ENCODE measurements around the gene FNDC4.

The FNDC4 gene

GRCh38 chr2:27507293-27507692, 12.3 kb upstream of the FNDC4 start:
- Histone ChIP-seq H3K27ac (replicated peaks; ENCODE audit: low read length) (no peak overlapping the region), H3K4me1 (ENCODE audit: control insufficient read depth in 2 of 2, insufficient read depth in 1 of 2, low read depth in 1 of 2, low read length in 2 of 2) (no peaks in the 10 kb centered on the region), H3K4me2 (ENCODE audit: insufficient read depth, low read length, poor library complexity, severe bottlenecking) (no peak overlapping the region), H3K4ac (ENCODE audit: low read length) (no peak overlapping the region), H2BK120ac (ENCODE audit: low read depth, low read length) (no peak overlapping the region), H2BK5ac (ENCODE audit: low read length) (no peak overlapping the region), H3K27me3 (ENCODE audit: control insufficient read depth in 3 of 3, insufficient read depth in 3 of 3, low read depth in 1 of 3, low read length in 3 of 3) (peaks cover 0 to 32% (median 0%) of the 10 kb centered on the region in 3 experiments), H4K91ac (ENCODE audit: low read depth, low read length, poor library complexity) (no peak overlapping the region), H2BK15ac (ENCODE audit: low read length) (no peak overlapping the region), H3K23ac (ENCODE audit: low read depth, low read length, poor library complexity) (no peak overlapping the region), H3K9me3 (replicated peaks in 1 of 2; ENCODE audit: control insufficient read depth in 2 of 2, insufficient read depth in 1 of 2, low read depth in 1 of 2, low read length in 2 of 2) (peaks cover 0 to 2% of the 10 kb centered on the region in 2 donors), H2AK5ac (ENCODE audit: low read depth, low read length) (no peak overlapping the region), H3K4me3 (ENCODE audit: low read length in 2 of 2) (no peak overlapping the region), H2AFZ (ENCODE audit: low read length) (peak overlapping the region; percentile 40), H3K9ac (ENCODE audit: low read depth, low read length, poor library complexity) (no peak overlapping the region), H2BK12ac (ENCODE audit: low read length) (no peak overlapping the region), H3K18ac (ENCODE audit: low read length) (no peak overlapping the region), H3K14ac (ENCODE audit: low read length) (no peak overlapping the region), H4K8ac (ENCODE audit: low read depth, low read length) (no peak overlapping the region), H3K79me1 (ENCODE audit: low read depth, low read length) (no peaks in the 10 kb centered on the region), H3K36me3 (replicated peaks in 1 of 2; ENCODE audit: control insufficient read depth in 2 of 2, insufficient read depth in 2 of 2, low read length in 2 of 2) (no peaks in the 10 kb centered on the region)
- WGBS, 2 donors (ENCODE audit: extremely low coverage in 2 of 2, insufficient read length in 2 of 2, insufficient replicate concordance in 1 of 2) = no CpG with 5 or more reads among the region's 4 CpGs
- no peak for DNase-seq (ENCODE audit: low spot score)

DNA sequence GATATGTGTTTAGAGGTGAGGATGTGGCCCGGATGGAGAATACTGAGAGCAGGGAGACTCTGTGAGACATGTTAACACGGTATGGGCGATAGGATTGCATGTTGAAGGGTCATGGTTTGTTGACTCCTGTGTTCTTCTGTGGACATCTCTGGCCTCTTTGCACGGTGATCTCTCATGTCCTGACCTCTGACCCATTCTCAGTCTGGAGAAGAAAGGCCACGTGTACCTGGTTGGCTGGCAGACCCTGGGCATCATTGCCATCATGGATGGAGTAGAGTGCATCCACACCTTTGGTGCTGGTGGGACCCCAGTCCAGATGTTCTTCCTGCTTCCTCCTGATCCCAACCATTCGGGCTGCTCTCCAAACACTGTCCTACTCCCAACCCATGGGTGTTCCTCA, 11.6 kb upstream of the FNDC4 start:
- H3K79me1 ChIP-seq (ENCODE audit: low read depth, low read length) = no peaks in the 10 kb centered on the region
- no peak overlapping the region for H3K4ac ChIP-seq (ENCODE audit: low read length)

GRCh38 chr2:27502142-27502541, 7.1 kb upstream of the FNDC4 start:
- H3K9me3 ChIP-seq (replicated peaks in 1 of 2; ENCODE audit: control insufficient read depth in 2 of 2, insufficient read depth in 1 of 2, low read depth in 1 of 2, low read length in 2 of 2) = peaks cover 0 to 2% of the 10 kb centered on the region in 2 donors
- H4K8ac ChIP-seq (ENCODE audit: low read depth, low read length) = no peak overlapping the region
- H3K14ac ChIP-seq (ENCODE audit: low read length) = no peak overlapping the region
- H3K79me1 ChIP-seq (ENCODE audit: low read depth, low read length) = no peaks in the 10 kb centered on the region
- no peak for DNase-seq (ENCODE audit: low spot score)
- H2AFZ ChIP-seq (ENCODE audit: low read length) = no peak overlapping the region
- H3K9ac ChIP-seq (ENCODE audit: low read depth, low read length, poor library complexity) = no peak overlapping the region
- H3K4me1 ChIP-seq (ENCODE audit: control insufficient read depth in 2 of 2, insufficient read depth in 1 of 2, low read depth in 1 of 2, low read length in 2 of 2) = no peaks in the 10 kb centered on the region
- no peak overlapping the region for H3K23ac ChIP-seq (ENCODE audit: low read depth, low read length, poor library complexity)
- H3K36me3 ChIP-seq (replicated peaks in 1 of 2; ENCODE audit: control insufficient read depth in 2 of 2, insufficient read depth in 2 of 2, low read length in 2 of 2) = no peaks in the 10 kb centered on the region
- no peak overlapping the region for H3K4me2 ChIP-seq (ENCODE audit: insufficient read depth, low read length, poor library complexity, severe bottlenecking)
- no peak overlapping the region for H2BK5ac ChIP-seq (ENCODE audit: low read length)
- no CpG with 5 or more reads among the region's 4 CpGs for WGBS, 2 donors (ENCODE audit: extremely low coverage in 2 of 2, insufficient read length in 2 of 2, insufficient replicate concordance in 1 of 2)
- no peak overlapping the region for H4K91ac ChIP-seq (ENCODE audit: low read depth, low read length, poor library complexity)
- no peak overlapping the region for H2AK5ac ChIP-seq (ENCODE audit: low read depth, low read length)
- no peak overlapping the region for H2BK12ac ChIP-seq (ENCODE audit: low read length)
- no peak overlapping the region for H2BK15ac ChIP-seq (ENCODE audit: low read length)
- peaks cover 0 to 60% (median 0%) of the 10 kb centered on the region in 3 experiments for H3K27me3 ChIP-seq (ENCODE audit: control insufficient read depth in 3 of 3, insufficient read depth in 3 of 3, low read depth in 1 of 3, low read length in 3 of 3)
- H2BK120ac ChIP-seq (ENCODE audit: low read depth, low read length) = no peak overlapping the region
- no peak overlapping the region for H3K27ac ChIP-seq (replicated peaks; ENCODE audit: low read length)
- H3K18ac ChIP-seq (ENCODE audit: low read length) = no peak overlapping the region
- no peak overlapping the region for H3K4ac ChIP-seq (ENCODE audit: low read length)
- no peak overlapping the region for H3K4me3 ChIP-seq (ENCODE audit: low read length in 2 of 2)

More for the DNA sequence above, 11.6 kb upstream of the FNDC4 start:
- H3K36me3 ChIP-seq (replicated peaks in 1 of 2; ENCODE audit: control insufficient read depth in 2 of 2, insufficient read depth in 2 of 2, low read length in 2 of 2) = no peaks in the 10 kb centered on the region
- H2AFZ ChIP-seq (ENCODE audit: low read length) = no peak overlapping the region
- no peak overlapping the region for H2BK12ac ChIP-seq (ENCODE audit: low read length)
- DNase-seq (ENCODE audit: low spot score) = no peak
- H3K27ac ChIP-seq (replicated peaks; ENCODE audit: low read length) = no peak overlapping the region
- H3K27me3 ChIP-seq (ENCODE audit: control insufficient read depth in 3 of 3, insufficient read depth in 3 of 3, low read depth in 1 of 3, low read length in 3 of 3) = peaks cover 0 to 39% (median 0%) of the 10 kb centered on the region in 3 experiments
- H3K18ac ChIP-seq (ENCODE audit: low read length) = no peak overlapping the region
- H2BK5ac ChIP-seq (ENCODE audit: low read length) = no peak overlapping the region
- no peak overlapping the region for H3K23ac ChIP-seq (ENCODE audit: low read depth, low read length, poor library complexity)
- WGBS, 2 donors (ENCODE audit: extremely low coverage in 2 of 2, insufficient read length in 2 of 2, insufficient replicate concordance in 1 of 2) = no CpG with 5 or more reads among the region's 6 CpGs
- H3K4me1 ChIP-seq (ENCODE audit: control insufficient read depth in 2 of 2, insufficient read depth in 1 of 2, low read depth in 1 of 2, low read length in 2 of 2) = no peaks in the 10 kb centered on the region
- H3K9ac ChIP-seq (ENCODE audit: low read depth, low read length, poor library complexity) = no peak overlapping the region
- no peak overlapping the region for H2BK15ac ChIP-seq (ENCODE audit: low read length)
- no peak overlapping the region for H4K8ac ChIP-seq (ENCODE audit: low read depth, low read length)
- no peak overlapping the region for H3K4me2 ChIP-seq (ENCODE audit: insufficient read depth, low read length, poor library complexity, severe bottlenecking)
- H3K4me3 ChIP-seq (ENCODE audit: low read length in 2 of 2) = no peak overlapping the region
- H3K14ac ChIP-seq (ENCODE audit: low read length) = peak overlapping the region; percentile 32
- no peak overlapping the region for H2BK120ac ChIP-seq (ENCODE audit: low read depth, low read length)
- no peak overlapping the region for H4K91ac ChIP-seq (ENCODE audit: low read depth, low read length, poor library complexity)
- no peak overlapping the region for H2AK5ac ChIP-seq (ENCODE audit: low read depth, low read length)
- H3K9me3 ChIP-seq (replicated peaks in 1 of 2; ENCODE audit: control insufficient read depth in 2 of 2, insufficient read depth in 1 of 2, low read depth in 1 of 2, low read length in 2 of 2) = peaks cover 0 to 2% of the 10 kb centered on the region in 2 donors

- no peak overlapping the region for H3K23ac ChIP-seq (ENCODE audit: low read depth, low read length, poor library complexity)
- no peak overlapping the region for H3K27ac ChIP-seq (replicated peaks; ENCODE audit: low read length)
- no peaks in the 10 kb centered on the region for H3K79me1 ChIP-seq (ENCODE audit: low read depth, low read length)
- no peak overlapping the region for H4K91ac ChIP-seq (ENCODE audit: low read depth, low read length, poor library complexity)
- H2BK5ac ChIP-seq (ENCODE audit: low read length) = no peak overlapping the region
- H3K9me3 ChIP-seq (replicated peaks in 1 of 2; ENCODE audit: control insufficient read depth in 2 of 2, insufficient read depth in 1 of 2, low read depth in 1 of 2, low read length in 2 of 2) = peaks cover 0 to under 1% of the 10 kb centered on the region in 2 donors
- H3K4me1 ChIP-seq (ENCODE audit: control insufficient read depth in 2 of 2, insufficient read depth in 1 of 2, low read depth in 1 of 2, low read length in 2 of 2) = no peaks in the 10 kb centered on the region
- no peak overlapping the region for H3K4me2 ChIP-seq (ENCODE audit: insufficient read depth, low read length, poor library complexity, severe bottlenecking)
- no peak for DNase-seq (ENCODE audit: low spot score)
- no peak overlapping the region for H3K14ac ChIP-seq (ENCODE audit: low read length)
- no peak overlapping the region for H2AFZ ChIP-seq (ENCODE audit: low read length)
- H3K27me3 ChIP-seq (ENCODE audit: control insufficient read depth in 3 of 3, insufficient read depth in 3 of 3, low read depth in 1 of 3, low read length in 3 of 3) = peaks cover 0 to 63% (median 3%) of the 10 kb centered on the region in 3 experiments
- no peak overlapping the region for H2AK5ac ChIP-seq (ENCODE audit: low read depth, low read length)
- no peak overlapping the region for H3K18ac ChIP-seq (ENCODE audit: low read length)
- H3K4ac ChIP-seq (ENCODE audit: low read length) = no peak overlapping the region
- no peak overlapping the region for H3K9ac ChIP-seq (ENCODE audit: low read depth, low read length, poor library complexity)
- no peak overlapping the region for H4K8ac ChIP-seq (ENCODE audit: low read depth, low read length)
- H3K36me3 ChIP-seq (replicated peaks in 1 of 2; ENCODE audit: control insufficient read depth in 2 of 2, insufficient read depth in 2 of 2, low read length in 2 of 2) = no peaks in the 10 kb centered on the region
- no peak overlapping the region for H2BK120ac ChIP-seq (ENCODE audit: low read depth, low read length)
- H2BK15ac ChIP-seq (ENCODE audit: low read length) = no peak overlapping the region
- H2BK12ac ChIP-seq (ENCODE audit: low read length) = no peak overlapping the region
- no peak overlapping the region for H3K4me3 ChIP-seq (ENCODE audit: low read length in 2 of 2)
Measured at GRCh38 chr2:27501042-27501441, 6.0 kb upstream of the FNDC4 start.
